ENCODE data around the gene MOV10. TPM values are rescaled to one million over a fixed set of nuclear protein-coding genes. Genes with fewer than 3 reads are reported as not detected.
A peak's percentile ranks its signal among the peaks of the same experiment; 100 is the strongest.
"Not testable (repeated sequence)": the region's sequence is repeated elsewhere in the genome, so short reads cannot be mapped to it uniquely, and the experiment has no call there.

MOV10 gene
- total and polyA plus RNA-seq, 2 of the 8 experiments (the other 6 are each of a cell fraction or from before 2014, with no cell fraction given) = 57.3 to 109 TPM

DNA sequence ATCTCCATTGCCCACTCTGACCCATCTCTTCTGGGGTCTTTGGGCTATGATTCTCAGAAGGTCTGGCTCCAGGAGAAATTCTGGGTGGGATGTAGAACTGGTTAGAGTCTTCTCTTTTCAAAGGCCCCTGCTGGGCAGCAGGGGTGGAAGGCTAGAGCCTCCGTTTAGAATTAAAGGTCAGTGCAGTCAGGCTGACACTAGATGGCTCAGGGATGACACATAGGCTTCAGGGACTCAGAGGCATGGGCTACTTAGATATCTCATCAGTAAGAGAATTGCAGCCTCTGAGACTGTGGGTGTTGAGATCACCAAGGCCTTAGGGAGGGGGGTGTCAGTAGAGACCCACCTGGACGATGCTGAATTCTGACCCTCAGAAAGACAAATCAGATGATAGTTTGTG is 53.3 kb downstream of the MOV10 start (continued):
- peak in 1 of 2 experiments; percentile 40; a peak in 2 of 4 replicates for TF ChIP-seq RAD21 (IDR thresholded peaks at IDR 0.05 in 1 of 2, conservative IDR thresholded peaks at IDR 0.05 in 1 of 2; ENCODE audit: low read depth in 2 of 2, low read length in 2 of 2)

DNA sequence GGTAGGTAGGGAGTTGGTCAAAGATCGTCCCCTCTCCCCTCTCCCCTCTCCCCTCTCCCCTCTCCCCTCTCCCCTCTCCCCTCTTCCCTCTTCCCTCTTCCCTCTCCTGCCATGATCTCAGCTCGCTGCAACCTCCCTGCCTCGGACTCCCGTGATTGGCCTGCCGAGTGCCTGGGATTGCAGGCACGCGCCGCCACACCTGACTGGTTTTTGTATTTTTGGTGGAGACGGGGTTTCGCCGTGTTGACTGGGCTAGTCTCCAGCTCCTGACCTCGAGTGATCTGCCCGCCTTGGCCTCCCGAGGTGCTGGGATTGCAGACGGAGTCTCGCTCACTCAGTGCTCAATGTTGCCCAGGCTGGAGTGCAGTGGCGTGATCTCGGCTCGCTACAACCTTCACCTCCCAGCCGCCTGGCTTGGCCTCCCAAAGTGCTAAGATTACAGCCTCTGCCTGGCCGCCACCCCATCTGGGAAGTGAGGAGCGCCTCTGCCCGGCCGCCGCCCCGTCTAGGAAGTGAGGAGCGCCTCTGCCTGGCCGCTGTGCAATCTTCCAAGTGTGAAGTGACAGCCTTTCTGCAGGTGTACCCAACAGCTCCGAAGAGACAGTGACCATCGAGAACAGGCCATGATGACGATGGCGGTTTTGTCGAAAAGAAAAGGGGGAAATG is 54.0 kb downstream of the MOV10 start:
- H3K23ac ChIP-seq (ENCODE audit: insufficient read length); FAIRE-seq; H3K36me3 ChIP-seq (ENCODE audit: control insufficient read depth in 2 of 4, insufficient read depth in 4 of 4, low read length in 3 of 4); DNase-seq (ENCODE audit: low read depth in 1 of 2, low spot score in 2 of 2); H3K27me3 ChIP-seq (replicated peaks in 1 of 4; ENCODE audit: control insufficient read depth in 3 of 4, extremely low read depth in 1 of 4, insufficient read depth in 3 of 4, low read length in 3 of 4); H2BK12ac ChIP-seq (ENCODE audit: low read depth, low read length); H4K5ac ChIP-seq (ENCODE audit: insufficient read length, low read depth, low read length); H2BK5ac ChIP-seq (ENCODE audit: low read depth, low read length); H3K79me2 ChIP-seq (ENCODE audit: control insufficient read depth in 1 of 2, insufficient read depth in 2 of 2, low read length in 2 of 2); H3K4me2 ChIP-seq (ENCODE audit: insufficient read depth in 1 of 2, low read depth in 2 of 2, low read length in 2 of 2); H3K9me3 ChIP-seq (ENCODE audit: insufficient read depth in 2 of 2, low read depth in 1 of 2, low read length in 1 of 2); H4K20me1 ChIP-seq (replicated peaks in 1 of 2; ENCODE audit: control insufficient read depth in 1 of 2, insufficient read depth in 2 of 2, low read length in 2 of 2); H3K4me1 ChIP-seq (replicated peaks in 1 of 4; ENCODE audit: control insufficient read depth in 3 of 4, insufficient read depth in 4 of 4, low read length in 3 of 4); H3K56ac ChIP-seq (replicated peaks; ENCODE audit: insufficient read length, low read depth, low read length); H3K27ac ChIP-seq (ENCODE audit: low read depth, low read length); H3K4ac ChIP-seq (replicated peaks; ENCODE audit: insufficient read length, low read depth, low read length); H3K9ac ChIP-seq (replicated peaks in 1 of 4; ENCODE audit: extremely low read depth in 1 of 4, low read depth in 3 of 4, low read length in 3 of 4); H4K91ac ChIP-seq (replicated peaks; ENCODE audit: insufficient read length, low read length); H3K79me1 ChIP-seq (ENCODE audit: low read depth, low read length); H2BK15ac ChIP-seq (ENCODE audit: low read length); H3K4me3 ChIP-seq (ENCODE audit: extremely low read depth in 1 of 4, insufficient read depth in 2 of 4, low read depth in 3 of 4, low read length in 4 of 4); H3K18ac ChIP-seq (ENCODE audit: extremely low read depth, low read length); H3K23me2 ChIP-seq (ENCODE audit: low read depth, low read length); H2AFZ ChIP-seq (ENCODE audit: low read length); H2BK20ac ChIP-seq (ENCODE audit: low read length); H3K14ac ChIP-seq (ENCODE audit: insufficient read length); H2AK5ac ChIP-seq (ENCODE audit: low read depth, low read length); H4K8ac ChIP-seq (ENCODE audit: extremely low read depth, insufficient read depth, low read length); H2BK120ac ChIP-seq (replicated peaks; ENCODE audit: low read depth, low read length): not testable (repeated sequence)
- WGBS, 2 experiments (ENCODE audit: extremely low coverage in 1 of 2, insufficient coverage in 1 of 2, insufficient read length in 1 of 2, insufficient replicate concordance in 2 of 2, low coverage in 1 of 2, low lambda C conversion rate in 2 of 2, missing lambda C conversion rate in 1 of 2) = 88% methylated on average over 31 of the region's 33 CpGs; no CpG with 5 or more reads in 1 of the 2 experiments
- CTCF ChIA-PET (ENCODE audit: partially characterized antibody) = interaction anchor here (1.1 to 3.9 kb wide), 4 partner anchors 9 to 72 kb away, joined by 4 to 31 read pairs (median 4); partner anchors contain the start of gene PPM1J
- POLR2A ChIA-PET (ENCODE audit: partially characterized antibody) = interaction anchor here (1.4 kb wide), 1 partner anchor 75 kb away, joined by 5 read pairs; no protein-coding TSS in a partner anchor
